K562 (cell line): ENCODE data around the gene POLD2. TPM values are rescaled to one million over a fixed set of nuclear protein-coding genes. Genes with fewer than 3 reads are reported as not detected.

Source experiments
- CHD1 ChIP-seq: fragments of 200-600 bp; sonication (generic); IDR thresholded peaks from one replicate; pipeline ENCODE4 v1.6.1; 2012; ENCODE audit warnings: mild to moderate bottlenecking, moderate library complexity, low read length, inconsistent platforms
- CTCFL ChIP-seq: IDR thresholded peaks from 2 replicates; pipeline ENCODE4 v1.6.1; 2011; ENCODE audit warnings: borderline replicate concordance, low read depth, mild to moderate bottlenecking, moderate library complexity, low read length; ENCODE audit not compliant: insufficient read depth, poor library complexity, severe bottlenecking
- FIP1L1 ChIP-seq: fragments of 200-400 bp; formaldehyde crosslinking; IDR thresholded peaks from 2 replicates; pipeline ENCODE4 v1.6.1; 2018; ENCODE audit warnings: mild to moderate bottlenecking, low read depth, low read length; ENCODE audit not compliant: poor library complexity, severe bottlenecking
- FOXJ3 ChIP-seq: sonication (generic); formaldehyde crosslinking; IDR thresholded peaks from 2 replicates; pipeline ENCODE4 v1.4.0; 2020; ENCODE audit warnings: mild to moderate bottlenecking, missing genetic modification reagents
- MAFG ChIP-seq: fragments of 450-650 bp; conservative IDR thresholded peaks from 2 replicates; pipeline ENCODE4 v1.6.1; 2016; ENCODE audit warnings: missing genetic modification characterization, missing compliant biosample characterization
- NBN ChIP-seq: fragments of 450-650 bp; IDR thresholded peaks from 2 replicates; pipeline ENCODE4 v1.6.1; 2016; ENCODE audit warnings: low read depth, mild to moderate bottlenecking
- POLR2H ChIP-seq: IDR thresholded peaks from 2 replicates; pipeline ENCODE4 v1.6.1; 2016; ENCODE audit warnings: missing genetic modification characterization, low read depth, mild to moderate bottlenecking, control low read depth, missing compliant biosample characterization, moderate library complexity
- RERE ChIP-seq: sonication (generic); formaldehyde crosslinking; IDR thresholded peaks from 2 replicates; pipeline ENCODE4 v1.8.0; 2023; ENCODE audit warnings: missing genetic modification reagents, mild to moderate bottlenecking, borderline replicate concordance
- RFX7 ChIP-seq: fragments of 250-450 bp; sonication (Bioruptor Pico); IDR thresholded peaks from 2 replicates; pipeline ENCODE4 v1.5.1; 2021; ENCODE audit warnings: mild to moderate bottlenecking
- SP2 ChIP-seq: IDR thresholded peaks from 2 replicates; pipeline ENCODE4 v1.6.1; 2011; ENCODE audit warnings: mild to moderate bottlenecking, low read depth, low read length, moderate library complexity; ENCODE audit not compliant: poor library complexity, severe bottlenecking; ENCODE audit errors: extremely low read depth
- USF2 ChIP-seq: sonication (generic); formaldehyde crosslinking; IDR thresholded peaks from 2 replicates; pipeline ENCODE4 v1.5.0; 2020; ENCODE audit warnings: missing genetic modification reagents
- ZBTB33 ChIP-seq: sonication (generic); formaldehyde crosslinking; IDR thresholded peaks from 2 replicates; pipeline ENCODE4 v1.8.1; 2023; ENCODE audit warnings: mild to moderate bottlenecking, missing genetic modification reagents
- ZNF561 ChIP-seq: fragments of 450-650 bp; formaldehyde crosslinking; conservative IDR thresholded peaks from 2 replicates; pipeline ENCODE4 v1.4.0; 2020; ENCODE audit warnings: mild to moderate bottlenecking, moderate library complexity
- polyA plus RNA-seq, 8 experiments: library from polyadenylated mRNA; depleted of rRNA in 4 of 8; stranded (reverse) in 5 of 8; unstranded in 3 of 8; fragments of >200 nt; fragmentation: Nextera tagmentation in 2 of 8; fragmentation: Illumina TruSeq in 1 of 8; extraction: Ambion mirVana in 2 of 8; extraction: Trizol in 1 of 8; gene quantifications; 2 replicates each; pipeline versions ENCODE4 v1.2.1 to v1.2.3, GENCODE V29; 2011 to 2014; ENCODE audit warnings: inconsistent platforms in 1 of 8, missing spikeins in 1 of 8
- total RNA-seq, 7 experiments: library from RNA; depleted of rRNA in 6 of 7; stranded (reverse); fragments of >200 nt in 6 of 7; fragmentation: Illumina TruSeq in 2 of 7; extraction: Trizol in 2 of 7; gene quantifications; 2 replicates each; pipeline versions ENCODE4 v1.2.1 to v1.2.3, GENCODE V29; 2011 to 2021; ENCODE audit warnings: low replicate concordance in 1 of 7

Gene POLD2
- total and polyA plus RNA-seq, 9 of the 15 experiments (the other 6 are each of a cell fraction or from before 2014, with no cell fraction given): 29.7 to 259 (median 225) TPM

GRCh38 chr7:44123190-44124003 lies at the start of gene POLD2 (continued):
- TF ChIP-seq RERE (CRISPR knock-in tag) (no peak), RFX7 (CRISPR knock-in tag) (no peak), CTCFL (no peak), USF2 (CRISPR knock-in tag) (peak; percentile 7; the same call in 1 of the 2 replicates), ZNF561 (CRISPR knock-in tag) (no peak), ZBTB33 (CRISPR knock-in tag) (no peak), FOXJ3 (CRISPR knock-in tag) (no peak), SP2 (peak; percentile 58), POLR2H (no peak; the same call in 1 of the 2 replicates), CHD1 (peak; percentile 31), NBN (no peak), FIP1L1 (peak; percentile 52), MAFG (tag) (no peak)
